ENCODE results near the gene SFXN5. TPM values are rescaled to one million over a fixed set of nuclear protein-coding genes. Genes with fewer than 3 reads are reported as not detected.

Gene SFXN5
- total and polyA plus RNA-seq, 2 of the 8 experiments (the other 6 are each of a cell fraction or from before 2014, with no cell fraction given): 29.3 to 33.1 TPM

DNA sequence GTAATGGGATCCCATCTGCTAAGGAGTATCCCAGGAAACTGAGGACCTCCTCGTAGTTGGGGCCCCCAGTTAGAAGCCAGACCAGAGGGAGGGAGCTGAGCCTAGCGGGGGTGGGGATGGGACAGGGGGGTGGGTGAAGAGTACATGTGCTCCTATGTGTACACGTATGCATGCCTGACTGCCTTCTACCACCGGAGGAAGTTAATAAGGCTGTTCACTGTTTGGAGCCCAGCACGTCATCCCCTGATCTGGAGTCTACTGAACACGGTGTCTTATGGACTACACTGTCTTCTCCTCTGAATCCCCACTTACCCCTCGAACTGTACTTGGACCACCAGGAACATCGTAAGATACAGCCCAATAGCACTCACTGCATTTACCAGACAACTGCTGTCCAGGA lies 68.5 kb downstream of the SFXN5 start (continued):
- TF ChIP-seq MAFK (IDR thresholded peaks at IDR 0.05; ENCODE audit: low read depth, low read length) (no peak), BRCA1 (IDR thresholded peaks at IDR 0.05; ENCODE audit: low read depth, low read length) (no peak)
